HG02884 (cell line): Measurements from ENCODE around the gene FUT7.

ENCODE experiments used
- ATAC-seq: cut with Tn5 transposase; IDR thresholded peaks from one replicate; pipeline ENCODE4 v1.9.1; 2021; ENCODE audit warnings: mild to moderate bottlenecking, moderate library complexity; ENCODE audit not compliant: unreplicated experiment

FUT7 gene

GRCh38 chr9:136988872-136989271, 43.0 kb downstream of the FUT7 start:
- no peak for ATAC-seq

DNA sequence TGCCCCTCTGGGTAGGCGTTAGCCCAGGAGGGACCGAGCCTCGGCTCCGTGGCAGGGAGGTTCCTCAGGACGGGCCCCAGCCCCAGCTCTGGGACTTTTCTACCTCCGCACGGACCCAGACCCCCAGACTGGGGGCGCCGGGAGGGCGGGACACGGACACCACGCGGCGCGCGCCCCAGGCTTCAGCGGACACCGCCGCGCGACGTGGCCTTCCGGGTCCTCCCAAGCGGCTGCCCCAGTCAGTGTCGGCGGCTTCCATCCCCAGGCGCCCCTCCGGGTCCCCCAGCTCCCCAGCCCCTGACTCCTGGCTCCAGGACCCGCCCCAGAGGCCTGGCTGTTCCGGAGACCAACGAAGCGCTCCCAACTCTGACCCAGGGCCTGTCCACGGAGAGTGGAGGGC, 46.0 kb downstream of the FUT7 start:
- ATAC-seq = no peak

DNA sequence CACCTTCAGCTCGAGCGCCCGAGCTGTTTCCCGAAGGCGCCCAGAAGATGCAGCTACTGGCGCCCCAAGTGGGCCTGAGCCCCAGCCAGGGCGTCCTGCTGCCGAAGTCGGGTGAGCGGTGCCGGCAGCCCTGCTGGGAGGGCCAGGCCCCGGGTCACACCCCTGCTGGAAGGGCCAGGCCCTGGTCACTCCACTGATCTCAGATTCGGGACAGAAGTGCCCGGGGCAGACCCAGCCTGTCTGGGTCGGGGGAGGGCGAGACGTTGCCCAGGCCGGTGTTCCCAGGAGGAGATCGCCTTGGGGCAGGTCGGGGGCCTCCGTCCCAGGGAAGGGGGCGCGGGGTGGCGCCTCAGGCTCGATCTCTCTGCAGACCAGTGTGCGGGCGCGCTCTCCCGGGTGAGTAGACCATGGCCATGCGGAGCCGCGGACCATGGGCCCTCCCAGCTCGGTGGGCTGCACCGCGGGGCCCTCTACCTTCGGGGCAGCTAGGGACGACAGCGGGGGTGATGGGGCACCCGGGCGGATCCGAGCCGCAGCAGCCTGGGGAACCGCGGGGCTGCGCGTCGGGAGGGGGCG, 46.8 kb downstream of the FUT7 start:
- no peak for ATAC-seq

- no peak for ATAC-seq
These were observed 47.3 kb downstream of the FUT7 start for GRCh38 chr9:136984464-136985026.

DNA sequence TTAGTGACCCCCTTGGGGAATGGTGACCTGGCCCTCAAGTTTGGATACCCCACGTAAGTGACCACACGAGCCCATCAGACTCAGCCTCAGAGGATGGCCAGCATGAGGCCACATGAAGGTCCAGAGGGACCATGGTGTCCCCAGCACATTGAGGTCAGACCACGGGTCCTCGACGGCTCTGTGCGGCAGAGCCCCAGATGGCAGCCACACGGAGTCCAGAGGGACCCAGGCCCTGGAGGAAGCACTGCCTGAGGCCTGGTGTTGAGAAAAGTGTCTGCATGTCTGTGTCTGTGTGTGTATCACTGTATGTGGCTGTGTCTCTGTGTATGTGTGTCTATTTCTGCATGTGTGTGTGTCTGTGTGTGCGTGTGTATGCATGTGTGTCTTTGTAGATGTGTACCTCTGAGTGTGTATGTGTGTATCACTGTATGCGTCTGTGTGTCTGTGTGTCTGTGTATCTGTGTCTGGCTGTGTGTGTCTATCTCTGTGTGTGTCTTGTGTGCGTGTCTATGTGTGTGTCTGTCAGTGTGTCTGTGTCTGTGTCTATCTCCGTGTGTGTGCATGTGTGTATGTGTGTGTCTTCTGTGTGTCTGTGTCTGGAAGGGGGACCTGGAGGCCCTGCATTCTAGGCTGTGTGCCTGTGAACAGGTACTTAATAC, 48.1 kb downstream of the FUT7 start:
- no peak for ATAC-seq

- ATAC-seq = no peak
These were observed 48.7 kb downstream of the FUT7 start for GRCh38 chr9:136983167-136983566.

GRCh38 chr9:136982232-136983051, 49.4 kb downstream of the FUT7 start, which contains the start of gene LCNL1:
LCNL1 (plus strand) TSS chr9:136982993; CDS start chr9:136983587, 594 bp downstream.
- no peak for ATAC-seq

GRCh38 chr9:136981588-136982231, 50.2 kb downstream of the FUT7 start:
- no peak for ATAC-seq

DNA sequence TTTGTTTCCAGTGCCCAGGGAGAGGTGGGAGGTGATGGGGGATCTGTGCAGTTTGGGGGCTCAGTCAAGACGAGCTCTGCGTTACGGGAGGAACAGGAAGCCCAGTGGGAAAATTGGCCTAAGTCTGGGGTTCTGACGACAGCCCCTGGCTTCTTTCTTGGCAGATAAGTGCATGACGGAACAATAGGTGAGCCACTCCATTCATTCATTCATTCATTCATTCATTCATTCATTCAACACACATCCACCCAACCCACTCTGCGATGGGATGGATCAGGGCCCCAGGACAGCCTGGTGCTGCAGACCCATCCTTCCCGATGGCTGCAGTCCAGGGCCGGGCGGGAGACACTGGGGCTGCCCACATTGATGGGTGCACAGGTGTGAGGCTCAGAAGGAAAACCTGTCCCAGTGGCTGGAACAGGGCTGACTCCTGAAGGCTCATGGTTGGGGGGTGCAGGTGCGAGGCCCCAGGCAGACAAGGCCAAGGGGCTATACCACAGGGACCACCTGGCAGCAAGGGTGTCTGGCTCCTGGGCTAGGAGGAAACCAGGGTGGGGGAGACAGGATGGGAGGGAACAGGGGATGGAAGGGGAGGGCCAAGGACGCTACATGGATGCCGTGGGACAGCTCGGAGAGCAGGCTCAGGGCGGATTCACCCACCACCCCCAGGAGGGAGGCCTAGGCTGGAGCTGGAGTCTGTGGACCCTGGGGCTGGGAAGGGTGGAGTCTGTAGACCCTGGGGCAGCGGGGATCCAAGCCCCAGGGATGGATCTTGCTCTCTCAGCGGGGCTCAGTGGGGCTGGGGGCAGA, 51.0 kb downstream of the FUT7 start:
- ATAC-seq = no peak
